Measurements from ENCODE around the gene STUB1. TPM values are rescaled to one million over a fixed set of nuclear protein-coding genes. Genes with fewer than 3 reads are reported as not detected.

STUB1 gene
- total and polyA plus RNA-seq, 4 donors = 32.4 to 74.4 (median 50.2) TPM

DNA sequence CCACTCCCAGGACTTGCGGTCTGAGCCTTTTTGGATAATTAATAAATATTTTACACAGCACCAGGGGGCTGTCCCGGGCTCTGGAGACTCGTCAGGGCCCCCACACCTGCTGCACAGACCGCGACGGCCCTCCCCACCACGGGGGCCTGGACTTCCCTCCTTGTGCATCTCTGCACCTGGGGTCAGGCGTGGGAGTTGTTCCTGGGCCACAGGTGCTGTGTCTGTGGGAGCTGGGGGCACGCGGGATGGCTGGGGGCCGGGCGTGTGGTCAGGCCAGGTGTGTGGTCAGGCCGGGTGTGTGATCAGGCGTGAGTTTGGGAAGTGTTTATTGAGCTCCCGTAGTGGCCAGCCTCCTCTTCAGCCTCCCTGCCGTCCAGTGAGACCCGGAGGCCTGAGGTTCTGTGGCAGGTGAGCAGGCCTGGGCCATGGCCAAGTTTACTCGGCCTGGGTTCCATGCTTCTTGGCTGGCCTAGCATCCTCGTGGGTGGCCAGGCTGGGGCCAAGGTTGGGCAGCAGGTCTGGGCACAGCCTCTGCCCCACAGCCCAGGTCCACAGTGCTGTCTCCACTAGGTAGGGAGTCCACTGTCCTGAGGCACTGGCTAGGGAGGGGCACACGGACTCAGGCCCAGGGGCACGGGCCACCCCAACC lies 1.9 kb upstream of the STUB1 start:
- peaks cover 8 to 19% (median 14%) of the 10 kb centered on the region in 4 donors for H3K36me3 ChIP-seq (ENCODE audit: control insufficient read depth in 4 of 4, insufficient read depth in 3 of 4, low read depth in 1 of 4, low read length in 3 of 4)
- no peak for TF ChIP-seq HNF4G (IDR thresholded peaks at IDR 0.05)
- TF ChIP-seq, protein P1, sequence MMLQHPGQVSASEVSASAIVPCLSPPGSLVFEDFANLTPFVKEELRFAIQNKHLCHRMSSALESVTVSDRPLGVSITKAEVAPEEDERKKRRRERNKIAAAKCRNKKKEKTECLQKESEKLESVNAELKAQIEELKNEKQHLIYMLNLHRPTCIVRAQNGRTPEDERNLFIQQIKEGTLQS (IDR thresholded peaks at IDR 0.05) = no peak
- TF ChIP-seq, protein P2, sequence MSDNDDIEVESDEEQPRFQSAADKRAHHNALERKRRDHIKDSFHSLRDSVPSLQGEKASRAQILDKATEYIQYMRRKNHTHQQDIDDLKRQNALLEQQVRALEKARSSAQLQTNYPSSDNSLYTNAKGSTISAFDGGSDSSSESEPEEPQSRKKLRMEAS (IDR thresholded peaks at IDR 0.05) = no peak
- TF ChIP-seq FOXA1 (IDR thresholded peaks at IDR 0.05) = no peak
- TF ChIP-seq FOXA2 (IDR thresholded peaks at IDR 0.05) = no peak
- TF ChIP-seq RAD21 (IDR thresholded peaks at IDR 0.05) = no peak
- TF ChIP-seq JUND (IDR thresholded peaks at IDR 0.05) = no peak
- no peak for TF ChIP-seq NR2F2 (IDR thresholded peaks at IDR 0.05)
- TF ChIP-seq, protein P3, sequence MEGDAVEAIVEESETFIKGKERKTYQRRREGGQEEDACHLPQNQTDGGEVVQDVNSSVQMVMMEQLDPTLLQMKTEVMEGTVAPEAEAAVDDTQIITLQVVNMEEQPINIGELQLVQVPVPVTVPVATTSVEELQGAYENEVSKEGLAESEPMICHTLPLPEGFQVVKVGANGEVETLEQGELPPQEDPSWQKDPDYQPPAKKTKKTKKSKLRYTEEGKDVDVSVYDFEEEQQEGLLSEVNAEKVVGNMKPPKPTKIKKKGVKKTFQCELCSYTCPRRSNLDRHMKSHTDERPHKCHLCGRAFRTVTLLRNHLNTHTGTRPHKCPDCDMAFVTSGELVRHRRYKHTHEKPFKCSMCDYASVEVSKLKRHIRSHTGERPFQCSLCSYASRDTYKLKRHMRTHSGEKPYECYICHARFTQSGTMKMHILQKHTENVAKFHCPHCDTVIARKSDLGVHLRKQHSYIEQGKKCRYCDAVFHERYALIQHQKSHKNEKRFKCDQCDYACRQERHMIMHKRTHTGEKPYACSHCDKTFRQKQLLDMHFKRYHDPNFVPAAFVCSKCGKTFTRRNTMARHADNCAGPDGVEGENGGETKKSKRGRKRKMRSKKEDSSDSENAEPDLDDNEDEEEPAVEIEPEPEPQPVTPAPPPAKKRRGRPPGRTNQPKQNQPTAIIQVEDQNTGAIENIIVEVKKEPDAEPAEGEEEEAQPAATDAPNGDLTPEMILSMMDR (IDR thresholded peaks at IDR 0.05; ENCODE audit: low read depth, low read length, missing input control) = no peak
- TF ChIP-seq, protein P4, sequence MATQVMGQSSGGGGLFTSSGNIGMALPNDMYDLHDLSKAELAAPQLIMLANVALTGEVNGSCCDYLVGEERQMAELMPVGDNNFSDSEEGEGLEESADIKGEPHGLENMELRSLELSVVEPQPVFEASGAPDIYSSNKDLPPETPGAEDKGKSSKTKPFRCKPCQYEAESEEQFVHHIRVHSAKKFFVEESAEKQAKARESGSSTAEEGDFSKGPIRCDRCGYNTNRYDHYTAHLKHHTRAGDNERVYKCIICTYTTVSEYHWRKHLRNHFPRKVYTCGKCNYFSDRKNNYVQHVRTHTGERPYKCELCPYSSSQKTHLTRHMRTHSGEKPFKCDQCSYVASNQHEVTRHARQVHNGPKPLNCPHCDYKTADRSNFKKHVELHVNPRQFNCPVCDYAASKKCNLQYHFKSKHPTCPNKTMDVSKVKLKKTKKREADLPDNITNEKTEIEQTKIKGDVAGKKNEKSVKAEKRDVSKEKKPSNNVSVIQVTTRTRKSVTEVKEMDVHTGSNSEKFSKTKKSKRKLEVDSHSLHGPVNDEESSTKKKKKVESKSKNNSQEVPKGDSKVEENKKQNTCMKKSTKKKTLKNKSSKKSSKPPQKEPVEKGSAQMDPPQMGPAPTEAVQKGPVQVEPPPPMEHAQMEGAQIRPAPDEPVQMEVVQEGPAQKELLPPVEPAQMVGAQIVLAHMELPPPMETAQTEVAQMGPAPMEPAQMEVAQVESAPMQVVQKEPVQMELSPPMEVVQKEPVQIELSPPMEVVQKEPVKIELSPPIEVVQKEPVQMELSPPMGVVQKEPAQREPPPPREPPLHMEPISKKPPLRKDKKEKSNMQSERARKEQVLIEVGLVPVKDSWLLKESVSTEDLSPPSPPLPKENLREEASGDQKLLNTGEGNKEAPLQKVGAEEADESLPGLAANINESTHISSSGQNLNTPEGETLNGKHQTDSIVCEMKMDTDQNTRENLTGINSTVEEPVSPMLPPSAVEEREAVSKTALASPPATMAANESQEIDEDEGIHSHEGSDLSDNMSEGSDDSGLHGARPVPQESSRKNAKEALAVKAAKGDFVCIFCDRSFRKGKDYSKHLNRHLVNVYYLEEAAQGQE (IDR thresholded peaks at IDR 0.05) = no peak
- TF ChIP-seq, protein P5, sequence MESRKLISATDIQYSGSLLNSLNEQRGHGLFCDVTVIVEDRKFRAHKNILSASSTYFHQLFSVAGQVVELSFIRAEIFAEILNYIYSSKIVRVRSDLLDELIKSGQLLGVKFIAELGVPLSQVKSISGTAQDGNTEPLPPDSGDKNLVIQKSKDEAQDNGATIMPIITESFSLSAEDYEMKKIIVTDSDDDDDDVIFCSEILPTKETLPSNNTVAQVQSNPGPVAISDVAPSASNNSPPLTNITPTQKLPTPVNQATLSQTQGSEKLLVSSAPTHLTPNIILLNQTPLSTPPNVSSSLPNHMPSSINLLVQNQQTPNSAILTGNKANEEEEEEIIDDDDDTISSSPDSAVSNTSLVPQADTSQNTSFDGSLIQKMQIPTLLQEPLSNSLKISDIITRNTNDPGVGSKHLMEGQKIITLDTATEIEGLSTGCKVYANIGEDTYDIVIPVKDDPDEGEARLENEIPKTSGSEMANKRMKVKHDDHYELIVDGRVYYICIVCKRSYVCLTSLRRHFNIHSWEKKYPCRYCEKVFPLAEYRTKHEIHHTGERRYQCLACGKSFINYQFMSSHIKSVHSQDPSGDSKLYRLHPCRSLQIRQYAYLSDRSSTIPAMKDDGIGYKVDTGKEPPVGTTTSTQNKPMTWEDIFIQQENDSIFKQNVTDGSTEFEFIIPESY (IDR thresholded peaks at IDR 0.05) = no peak
- no peak for TF ChIP-seq HNF4A (conservative IDR thresholded peaks at IDR 0.05)
- no peak for TF ChIP-seq SP1 (IDR thresholded peaks at IDR 0.05)
- no peak for TF ChIP-seq YY1 (IDR thresholded peaks at IDR 0.05)
- WGBS = 80% methylated on average over 21 of the region's 21 CpGs
- H3K9ac ChIP-seq (ENCODE audit: low read depth in 1 of 2, low read length in 2 of 2) = no peak overlapping the region
- no peaks in the 10 kb centered on the region for H3K9me3 ChIP-seq (ENCODE audit: control insufficient read depth in 4 of 4, low read length in 3 of 4)
- peaks cover 24 to 55% (median 40%) of the 10 kb centered on the region in 4 donors for H3K4me1 ChIP-seq (ENCODE audit: control insufficient read depth in 4 of 4, insufficient read depth in 4 of 4, low read length in 3 of 4)
- H3K27me3 ChIP-seq (ENCODE audit: control insufficient read depth in 4 of 4, insufficient read depth in 4 of 4, low read length in 3 of 4) = no peaks in the 10 kb centered on the region
- H3K4me3 ChIP-seq (ENCODE audit: low read depth in 1 of 3, low read length in 3 of 3) = no peak overlapping the region
- no peak for DNase-seq (ENCODE audit: low spot score)
- no peak overlapping the region for H3K27ac ChIP-seq (ENCODE audit: low read depth in 1 of 2, low read length in 2 of 2)

Measured in liver (tissue), 9 donors.